Testis (tissue), 2 donors: Measurements from ENCODE around the gene CHST8.

Source experiments
- POLR2A ChIP-seq: fragments of 450-650 bp; IDR thresholded peaks from one replicate; pipeline ENCODE4 v1.6.1; 2017; ENCODE audit warnings: antibody characterized with exemption, mild to moderate bottlenecking, moderate library complexity
- TF ChIP-seq, protein P1 (sequence below), 3 experiments: fragments of 450-650 bp in 2 of 3; fragments of 200-600 bp in 1 of 3; sonication (generic) in 1 of 3; IDR thresholded peaks; one replicate each; pipeline ENCODE4 v1.5.1; 2016 to 2019; ENCODE audit warnings: antibody characterized with exemption in 3 of 3, mild to moderate bottlenecking in 2 of 3, moderate library complexity in 1 of 3

DNA sequence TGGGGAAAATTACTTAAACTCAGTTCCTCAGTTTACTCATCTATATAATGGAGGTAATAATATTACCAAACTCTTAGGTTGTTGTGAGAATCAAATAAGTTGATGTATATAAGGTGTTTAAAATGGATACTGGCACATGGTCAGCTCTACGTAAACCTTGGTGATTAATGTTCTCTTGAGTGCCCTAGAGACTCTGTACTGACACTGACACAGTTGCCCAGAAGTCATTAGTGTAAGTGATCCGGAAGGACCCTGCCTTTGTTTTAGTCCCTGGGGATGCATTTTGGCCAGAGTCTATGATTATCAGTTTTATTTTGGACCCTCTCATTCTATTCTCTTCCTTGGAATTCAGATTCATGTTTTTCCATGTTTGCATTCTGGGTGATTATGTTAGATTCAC, 31.9 kb downstream of the CHST8 start:
- TF ChIP-seq POLR2A: no peak
- TF ChIP-seq, protein P1, sequence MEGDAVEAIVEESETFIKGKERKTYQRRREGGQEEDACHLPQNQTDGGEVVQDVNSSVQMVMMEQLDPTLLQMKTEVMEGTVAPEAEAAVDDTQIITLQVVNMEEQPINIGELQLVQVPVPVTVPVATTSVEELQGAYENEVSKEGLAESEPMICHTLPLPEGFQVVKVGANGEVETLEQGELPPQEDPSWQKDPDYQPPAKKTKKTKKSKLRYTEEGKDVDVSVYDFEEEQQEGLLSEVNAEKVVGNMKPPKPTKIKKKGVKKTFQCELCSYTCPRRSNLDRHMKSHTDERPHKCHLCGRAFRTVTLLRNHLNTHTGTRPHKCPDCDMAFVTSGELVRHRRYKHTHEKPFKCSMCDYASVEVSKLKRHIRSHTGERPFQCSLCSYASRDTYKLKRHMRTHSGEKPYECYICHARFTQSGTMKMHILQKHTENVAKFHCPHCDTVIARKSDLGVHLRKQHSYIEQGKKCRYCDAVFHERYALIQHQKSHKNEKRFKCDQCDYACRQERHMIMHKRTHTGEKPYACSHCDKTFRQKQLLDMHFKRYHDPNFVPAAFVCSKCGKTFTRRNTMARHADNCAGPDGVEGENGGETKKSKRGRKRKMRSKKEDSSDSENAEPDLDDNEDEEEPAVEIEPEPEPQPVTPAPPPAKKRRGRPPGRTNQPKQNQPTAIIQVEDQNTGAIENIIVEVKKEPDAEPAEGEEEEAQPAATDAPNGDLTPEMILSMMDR (IDR thresholded peaks at IDR 0.05): no peak
